Activated naive CD4-positive, alpha-beta T cell treated with anti-CD3 and anti-CD28 coated beads for 36 hours (primary cell): ENCODE data around the gene ACYP2. TPM values are rescaled to one million over a fixed set of nuclear protein-coding genes. Genes with fewer than 3 reads are reported as not detected.
"Not testable (repeated sequence)": the region's sequence is repeated elsewhere in the genome, so short reads cannot be mapped to it uniquely, and the experiment has no call there.

Experiments
- CTCF ChIA-PET: fragments of 350-600 bp; sonication (Branson Sonifier 250); formaldehyde crosslinking; loops from one replicate; lab custom pipeline; 2021; ENCODE audit warnings: antibody characterized with exemption; lab: Charles Lee
- DNase-seq: peaks from one replicate; pipeline ENCODE4 v3.0.0-alpha.2; 2020
- H3K27ac Mint-ChIP-seq: one replicate; pipeline ENCODE4 v1.8.0; 2021; ENCODE audit warnings: mild to moderate bottlenecking, mixed read lengths
- H3K27me3 Mint-ChIP-seq: one replicate; pipeline ENCODE4 v1.8.0; 2021; ENCODE audit warnings: low read depth, mixed read lengths
- H3K36me3 Mint-ChIP-seq: one replicate; pipeline ENCODE4 v1.8.0; 2021; ENCODE audit warnings: low read depth, mixed read lengths
- H3K4me1 Mint-ChIP-seq: one replicate; pipeline ENCODE4 v1.8.0; 2021; ENCODE audit warnings: low read depth, mixed read lengths
- H3K4me3 Mint-ChIP-seq: one replicate; pipeline ENCODE4 v1.8.0; 2021; ENCODE audit warnings: mild to moderate bottlenecking, moderate library complexity, mixed read lengths
- H3K9me3 Mint-ChIP-seq: one replicate; pipeline ENCODE4 v1.8.0; 2021; ENCODE audit warnings: mixed read lengths
- intact Hi-C: fragments of 100-400 bp; cut with micrococcal nuclease; formaldehyde crosslinking; loops from one replicate; pipeline ENCODE4 v1.15.1; 2023
- total RNA-seq, 2 experiments: library from RNA; stranded (reverse); gene quantifications; one replicate each; pipeline ENCODE4 v1.2.3, GENCODE V29; 2021

ACYP2 gene
- total RNA-seq, 2 experiments from 2014 or later, result 6.8 to 7.3 TPM

- CTCF ChIA-PET, result interaction anchor here (0.7 kb wide), 1 partner anchor 49 kb away, joined by 5 read pairs; no protein-coding TSS in a partner anchor
- intact Hi-C loops, result no loop called here
These were observed 134.2 kb downstream of the ACYP2 start for GRCh38 chr2:54249629-54250028.

DNA sequence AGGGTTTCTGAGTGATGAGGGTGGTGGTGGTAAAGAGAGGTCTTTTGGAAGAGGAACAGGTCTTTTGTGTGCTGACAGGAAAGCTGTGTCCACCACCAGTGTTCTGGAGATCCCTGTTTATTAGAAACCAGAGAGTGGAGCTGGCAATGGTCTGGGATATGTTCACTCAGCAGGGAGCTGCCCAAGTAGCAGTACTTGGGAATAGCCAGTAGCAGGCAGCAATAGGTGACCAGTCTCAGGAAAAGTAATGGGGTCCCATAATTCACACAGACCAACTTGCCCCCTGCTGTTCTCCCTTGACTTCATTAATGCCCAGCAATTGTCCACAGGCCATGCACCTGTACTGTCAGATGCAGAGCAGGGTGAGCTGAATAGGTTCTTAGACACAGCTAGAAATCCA is 138.8 kb downstream of the ACYP2 start:
- CTCF ChIA-PET, result no interaction called here
- H3K4me1 Mint-ChIP-seq, result no peaks in the 10 kb centered on the region
- H3K27me3 Mint-ChIP-seq, result no peaks in the 10 kb centered on the region
- peaks cover 10% of the 10 kb centered on the region for H3K36me3 Mint-ChIP-seq
- peaks cover 2% of the 10 kb centered on the region for H3K9me3 Mint-ChIP-seq
- DNase-seq, result no peak
- H3K27ac Mint-ChIP-seq, result no peak overlapping the region
- intact Hi-C loops, result no loop called here
- no peak overlapping the region for H3K4me3 Mint-ChIP-seq

More at GRCh38 chr2:54249629-54250028, 134.2 kb downstream of the ACYP2 start:
- DNase-seq, result no peak
- H3K4me1 Mint-ChIP-seq, result no peaks in the 10 kb centered on the region
- no peak overlapping the region for H3K27ac Mint-ChIP-seq
- peaks cover 6% of the 10 kb centered on the region for H3K36me3 Mint-ChIP-seq
- H3K9me3 Mint-ChIP-seq, result no peaks in the 10 kb centered on the region
- H3K4me3 Mint-ChIP-seq, result no peak overlapping the region
- no peaks in the 10 kb centered on the region for H3K27me3 Mint-ChIP-seq

DNA sequence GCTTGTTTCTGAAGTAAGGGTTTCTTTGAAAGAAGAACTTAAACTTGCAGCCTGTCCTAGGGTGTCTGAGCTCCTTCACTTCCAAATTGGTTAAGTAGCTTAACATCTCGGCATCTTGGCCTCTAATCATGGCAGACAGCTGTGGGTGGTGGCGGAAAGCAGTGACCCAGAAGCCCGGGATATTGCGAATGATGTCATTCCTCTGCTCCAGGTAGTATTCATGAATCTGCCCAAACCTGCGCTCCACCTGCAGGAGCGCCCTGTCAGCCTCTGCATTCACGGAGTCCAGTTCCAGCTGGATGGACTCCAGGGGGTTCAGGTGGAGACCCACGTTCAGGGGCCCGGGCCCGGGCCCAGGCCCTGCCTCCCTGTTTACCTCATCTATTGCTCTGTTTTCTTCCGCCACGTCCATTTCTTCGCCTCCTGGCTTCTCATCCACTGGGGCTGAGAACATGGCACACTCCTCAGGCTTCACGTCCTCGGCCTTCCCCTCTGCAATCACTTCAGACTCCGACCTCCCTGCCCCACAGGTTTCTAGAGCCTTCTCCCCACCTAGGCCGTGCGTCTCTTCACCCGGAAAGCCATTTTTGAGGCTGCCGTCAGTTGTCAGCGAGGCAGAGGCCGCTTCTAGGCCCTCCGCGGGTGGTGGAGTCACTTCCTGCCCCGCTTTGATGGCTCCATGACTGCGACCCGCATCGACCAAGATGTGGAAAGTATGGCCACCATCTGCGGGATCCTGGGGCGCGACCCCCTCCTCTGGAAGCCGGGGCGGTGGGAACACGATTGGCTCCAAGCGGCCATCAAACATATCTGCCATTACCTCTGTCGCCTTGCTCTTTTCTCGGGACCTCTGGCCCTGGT is 140.0 kb downstream of the ACYP2 start:
- intact Hi-C loops, result no loop called here
- Mint-ChIP-seq H3K27ac (no peak overlapping the region), H3K4me1 (no peaks in the 10 kb centered on the region), H3K9me3 (peaks cover 2% of the 10 kb centered on the region), H3K4me3 (no peak overlapping the region), H3K36me3 (peaks cover 10% of the 10 kb centered on the region), H3K27me3 (no peaks in the 10 kb centered on the region)
- CTCF ChIA-PET, result no interaction called here
- no peak for DNase-seq

- CTCF ChIA-PET, result no interaction called here
- Mint-ChIP-seq H3K27ac (no peak within 1 kb of the TSS), H3K4me1 (no peaks in the 10 kb centered on the region), H3K27me3 (no peaks in the 10 kb centered on the region), H3K9me3 (peaks cover 2% of the 10 kb centered on the region), H3K36me3 (peaks cover 10% of the 10 kb centered on the region), H3K4me3 (no peak within 1 kb of the TSS)
- intact Hi-C loops, result no loop called here
- DNase-seq, result no peak
These were observed 140.8 kb downstream of the ACYP2 start, which contains the start of gene TSPYL6 for GRCh38 chr2:54256091-54256694. Gene TSPYL6 (minus strand): TSS chr2:54256229. CDS start chr2:54256151, 78 bp downstream.

GRCh38 chr2:54258166-54258565 is 142.8 kb downstream of the ACYP2 start:
- Mint-ChIP-seq H3K27ac (no peak overlapping the region), H3K36me3 (peaks cover 14% of the 10 kb centered on the region), H3K9me3 (peaks cover 2% of the 10 kb centered on the region), H3K4me3 (no peak overlapping the region), H3K27me3 (no peaks in the 10 kb centered on the region), H3K4me1 (no peaks in the 10 kb centered on the region)
- DNase-seq, result no peak
- intact Hi-C loops, result no loop called here
- CTCF ChIA-PET, result no interaction called here

GRCh38 chr2:54259413-54260240 is 144.2 kb downstream of the ACYP2 start:
- intact Hi-C loops, result no loop called here
- CTCF ChIA-PET, result no interaction called here
- no peaks in the 10 kb centered on the region for H3K4me1 Mint-ChIP-seq
- H3K27ac Mint-ChIP-seq, result no peak overlapping the region
- no peak overlapping the region for H3K4me3 Mint-ChIP-seq
- H3K9me3 Mint-ChIP-seq, result peaks cover 6% of the 10 kb centered on the region
- no peak for DNase-seq
- peaks cover 17% of the 10 kb centered on the region for H3K36me3 Mint-ChIP-seq
- H3K27me3 Mint-ChIP-seq, result no peaks in the 10 kb centered on the region

- no peak overlapping the region for H3K27ac Mint-ChIP-seq
- peaks cover 10% of the 10 kb centered on the region for H3K9me3 Mint-ChIP-seq
- no peak for DNase-seq
- H3K4me1 Mint-ChIP-seq, result no peaks in the 10 kb centered on the region
- CTCF ChIA-PET, result no interaction called here
- intact Hi-C loops, result no loop called here
- no peaks in the 10 kb centered on the region for H3K27me3 Mint-ChIP-seq
- peaks cover 20% of the 10 kb centered on the region for H3K36me3 Mint-ChIP-seq
- no peak overlapping the region for H3K4me3 Mint-ChIP-seq
These were observed 144.8 kb downstream of the ACYP2 start for GRCh38 chr2:54260241-54260595.

DNA sequence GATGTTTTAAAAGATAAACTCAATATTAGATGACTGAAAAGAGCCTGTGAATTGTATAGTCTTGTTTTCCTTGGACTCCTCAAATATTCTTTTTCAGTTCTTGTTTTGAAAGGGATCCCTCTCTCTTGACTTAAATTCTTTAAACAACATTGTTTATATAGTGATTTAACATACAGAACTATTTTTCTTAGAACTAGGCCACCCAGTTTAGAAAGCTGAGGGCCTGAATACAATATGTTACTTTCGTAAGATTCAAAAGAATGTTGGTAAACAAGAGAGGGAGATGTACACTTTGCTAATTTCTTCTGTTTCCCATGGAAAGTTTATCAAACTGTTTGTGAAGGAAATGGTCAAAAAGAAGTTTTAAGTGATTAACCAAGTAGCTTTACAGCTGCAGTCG is 146.1 kb downstream of the ACYP2 start:
- peaks cover 18% of the 10 kb centered on the region for H3K36me3 Mint-ChIP-seq
- no peak overlapping the region for H3K4me3 Mint-ChIP-seq
- H3K9me3 Mint-ChIP-seq, result peaks cover 9% of the 10 kb centered on the region
- CTCF ChIA-PET, result interaction anchor here (1.0 kb wide), 1 partner anchor 73 kb away, joined by 3 read pairs; no protein-coding TSS in a partner anchor
- no peaks in the 10 kb centered on the region for H3K27me3 Mint-ChIP-seq
- intact Hi-C loops, result no loop called here
- no peaks in the 10 kb centered on the region for H3K4me1 Mint-ChIP-seq
- no peak for DNase-seq
- H3K27ac Mint-ChIP-seq, result no peak overlapping the region

DNA sequence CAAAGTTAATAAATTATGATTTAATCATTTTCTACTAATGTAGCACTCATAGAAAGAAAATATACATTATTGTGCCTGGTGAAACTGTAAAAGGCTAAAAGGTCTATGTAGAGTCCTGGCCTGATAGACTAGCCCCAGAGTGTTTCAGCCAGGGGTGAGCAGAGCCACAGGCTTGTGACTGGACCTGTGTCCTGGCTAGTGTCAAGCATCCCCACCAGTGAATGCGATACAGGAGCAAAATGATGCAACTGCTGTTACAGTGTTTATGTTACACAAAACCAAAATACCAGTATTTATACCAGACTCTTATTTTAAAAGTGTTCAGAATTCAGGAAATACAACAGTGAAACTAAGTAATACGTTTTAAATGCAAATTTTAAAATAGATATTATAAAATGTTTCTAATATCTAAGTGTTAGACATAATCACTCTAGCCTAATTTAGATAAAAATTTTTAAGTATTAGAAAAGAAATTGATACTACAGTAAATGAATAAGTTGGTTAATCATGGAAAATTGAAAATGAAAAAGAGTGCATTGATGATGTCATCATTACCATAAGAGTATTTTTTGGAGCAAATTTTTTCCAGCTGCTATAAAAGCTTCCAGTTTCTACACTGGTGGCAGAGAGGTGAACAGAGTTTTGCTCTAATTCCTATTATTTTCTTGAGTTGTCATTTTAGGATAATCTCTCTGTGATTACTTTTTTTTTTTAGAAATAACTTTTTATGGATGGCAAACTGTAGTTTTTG is 146.8 kb downstream of the ACYP2 start:
- intact Hi-C loops, result no loop called here
- Mint-ChIP-seq H3K36me3 (peaks cover 18% of the 10 kb centered on the region), H3K4me1 (no peaks in the 10 kb centered on the region), H3K9me3 (peaks cover 9% of the 10 kb centered on the region), H3K4me3 (no peak overlapping the region), H3K27me3 (no peaks in the 10 kb centered on the region), H3K27ac (no peak overlapping the region)
- DNase-seq, result no peak
- CTCF ChIA-PET, result no interaction called here

DNA sequence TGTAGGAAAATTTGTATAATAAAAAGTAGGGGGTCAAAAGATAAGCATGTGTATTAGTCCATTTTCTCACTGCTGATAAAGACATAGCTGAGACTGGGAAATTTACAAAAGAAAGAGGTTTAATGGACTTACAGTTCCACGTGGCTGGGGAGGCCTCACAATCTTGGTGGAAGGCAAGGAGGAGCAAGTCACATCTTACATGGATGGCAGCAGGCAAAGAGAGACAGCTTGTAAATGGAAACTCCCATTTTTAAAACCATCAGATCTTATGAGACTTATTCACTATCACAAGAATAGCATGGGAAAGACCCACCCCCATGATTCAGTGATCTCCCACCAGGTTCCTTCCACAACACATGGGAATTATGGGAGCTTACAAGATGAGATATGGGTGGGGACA is 149.7 kb downstream of the ACYP2 start:
- peaks cover 18% of the 10 kb centered on the region for H3K36me3 Mint-ChIP-seq
- H3K4me1 Mint-ChIP-seq, H3K27me3 Mint-ChIP-seq, CTCF ChIA-PET, intact Hi-C loops, DNase-seq, H3K4me3 Mint-ChIP-seq, H3K9me3 Mint-ChIP-seq, H3K27ac Mint-ChIP-seq: not testable (repeated sequence)

GRCh38 chr2:54267577-54267976 is 152.2 kb downstream of the ACYP2 start:
- Mint-ChIP-seq H3K36me3 (peaks cover 18% of the 10 kb centered on the region), H3K27ac (no peak overlapping the region), H3K4me1 (peaks cover 6% of the 10 kb centered on the region), H3K27me3 (no peaks in the 10 kb centered on the region), H3K4me3 (no peak overlapping the region), H3K9me3 (peaks cover 9% of the 10 kb centered on the region)
- CTCF ChIA-PET, result no interaction called here
- DNase-seq, result no peak
- intact Hi-C loops, result no loop called here

- no peaks in the 10 kb centered on the region for H3K27me3 Mint-ChIP-seq
- H3K4me1 Mint-ChIP-seq, result peaks cover 15% of the 10 kb centered on the region
- no peak for DNase-seq
- CTCF ChIA-PET, result no interaction called here
- intact Hi-C loops, result loop anchor here (10.0 kb wide), 2 partner anchors 414 to 486 kb away; partner anchors contain the start of genes ASB3 and ERLEC1
- H3K4me3 Mint-ChIP-seq, result no peak overlapping the region
- H3K27ac Mint-ChIP-seq, result no peak overlapping the region
- H3K36me3 Mint-ChIP-seq, result peaks cover 5% of the 10 kb centered on the region
- no peaks in the 10 kb centered on the region for H3K9me3 Mint-ChIP-seq
These were observed 155.8 kb downstream of the ACYP2 start for GRCh38 chr2:54271189-54271588.
